HCT116 (cell line): ENCODE data around the gene SPACA6. TPM values are rescaled to one million over a fixed set of nuclear protein-coding genes. Genes with fewer than 3 reads are reported as not detected.

Experiments used
- ATAC-seq: fragments of 200-7000 bp; cut with Tn5 transposase; 2 replicates; pipeline ENCODE4 v1.9.1; 2020; ENCODE audit warnings: mild to moderate bottlenecking, moderate library complexity
- BruUV-seq: library from RNA; stranded (reverse); fragments of 400-500 nt; replicated peaks from 2 replicates; lab custom pipeline; 2021; lab: Mats Ljungman, UMichigan
- CTCF ChIA-PET: fragments of 300-600 bp; sonication (Branson Sonifier 250); formaldehyde crosslinking; loops from one replicate; lab custom pipeline; 2021; ENCODE audit warnings: antibody characterized with exemption; lab: Charles Lee
- POLR2A ChIA-PET: fragments of 300-600, 350-600 bp; sonication (Branson Sonifier 250); formaldehyde crosslinking; loops from one replicate; lab custom pipeline; 2021; ENCODE audit warnings: antibody characterized with exemption; lab: Charles Lee
- RAD21 ChIA-PET, 2 experiments: fragments of 300-600 bp; sonication (Branson Sonifier 250); formaldehyde crosslinking; loops; one replicate each; lab custom pipeline; 2023; ENCODE audit warnings: low total read pairs in 2 of 2; ENCODE audit not compliant: uncharacterized antibody in 2 of 2, unreplicated experiment in 2 of 2, low non-redundant PET in 1 of 2; lab: Charles Lee
- DNase-seq: peaks from one replicate; pipeline ENCODE4 v3.0.0-alpha.2; 2010; ENCODE audit warnings: low read depth, low spot score
- H2AFZ ChIP-seq: fragments of 200-600 bp; shearing (Covaris generic), sonication (generic); 2 replicates; pipeline ENCODE4 v1.6.1; 2017; ENCODE audit warnings: low read depth, mixed run types, mixed read lengths, antibody characterized with exemption, low read length; ENCODE audit not compliant: poor library complexity, severe bottlenecking
- H3K27ac ChIP-seq: 2 replicates; pipeline ENCODE4 v1.5.1; 2012; ENCODE audit warnings: low read depth, low read length
- H3K27me3 ChIP-seq: fragments of 200-600 bp; sonication (generic); 2 replicates; pipeline ENCODE4 v1.6.1; 2016; ENCODE audit warnings: mixed run types, low read length, mixed read lengths; ENCODE audit not compliant: insufficient read depth
- H3K36me3 ChIP-seq, 2 experiments: fragments of 200-500 bp in 1 of 2; fragments of 200-600 bp in 1 of 2; sonication (Bioruptor generic) in 1 of 2; sonication (generic) in 1 of 2; 2 replicates each; pipeline versions ENCODE4 v1.5.1 to v1.6.1; 2014 to 2016; ENCODE audit warnings: low read length in 2 of 2, inconsistent platforms in 1 of 2, mixed read lengths in 1 of 2, mixed run types in 1 of 2; ENCODE audit not compliant: insufficient read depth in 2 of 2, control insufficient read depth in 1 of 2
- H3K4me1 ChIP-seq, 2 experiments: fragments of 200-600 bp in 1 of 2; sonication (generic) in 1 of 2; 2 replicates each; pipeline versions ENCODE4 v1.5.1 to v1.6.1; 2012 to 2017; ENCODE audit warnings: low read length in 2 of 2, inconsistent platforms in 1 of 2, mild to moderate bottlenecking in 1 of 2, mixed read lengths in 1 of 2, mixed run types in 1 of 2, moderate library complexity in 1 of 2; ENCODE audit not compliant: insufficient read depth in 2 of 2, control insufficient read depth in 1 of 2
- H3K4me2 ChIP-seq: fragments of 200-600 bp; sonication (generic); 2 replicates; pipeline ENCODE4 v1.6.1; 2017; ENCODE audit warnings: mixed run types, low read length, mixed read lengths
- H3K4me3 ChIP-seq, 2 experiments: fragments of 200-600 bp in 1 of 2; sonication (generic) in 1 of 2; replicated peaks in 1 of 2; 2 replicates each; pipeline ENCODE4 v1.5.1; 2011 to 2016; ENCODE audit warnings: low read length in 2 of 2, control low read depth in 1 of 2, low read depth in 1 of 2, mild to moderate bottlenecking in 1 of 2, mixed read lengths in 1 of 2, mixed run types in 1 of 2
- H3K79me2 ChIP-seq: fragments of 200-600 bp; sonication (generic); 2 replicates; pipeline ENCODE4 v1.6.1; 2017; ENCODE audit warnings: mild to moderate bottlenecking, mixed run types, low read length, moderate library complexity, mixed read lengths; ENCODE audit not compliant: insufficient read depth
- H3K9ac ChIP-seq: fragments of 200-600 bp; sonication (generic); 2 replicates; pipeline ENCODE4 v1.6.1; 2016; ENCODE audit warnings: low read length, mixed read lengths
- H3K9me2 ChIP-seq: fragments of 200-600 bp; sonication (generic), shearing (Covaris generic); 2 replicates; pipeline ENCODE4 v1.6.1; 2017; ENCODE audit warnings: mixed run types, mild to moderate bottlenecking, moderate library complexity; ENCODE audit not compliant: insufficient read depth
- H3K9me3 ChIP-seq, 2 experiments: fragments of 200-500 bp in 1 of 2; fragments of 200-600 bp in 1 of 2; sonication (Bioruptor generic) in 1 of 2; sonication (generic) in 1 of 2; 2 replicates each; pipeline ENCODE4 v1.6.1; 2014 to 2017; ENCODE audit warnings: low read length in 2 of 2, mixed read lengths in 2 of 2, inconsistent platforms in 1 of 2, low read depth in 1 of 2, mild to moderate bottlenecking in 1 of 2, mixed run types in 1 of 2, moderate library complexity in 1 of 2; ENCODE audit not compliant: control insufficient read depth in 1 of 2, insufficient read depth in 1 of 2
- H4K20me1 ChIP-seq: fragments of 200-600 bp; sonication (generic), shearing (Covaris generic); 2 replicates; pipeline ENCODE4 v1.6.1; 2017; ENCODE audit warnings: mixed run types, mild to moderate bottlenecking, moderate library complexity; ENCODE audit not compliant: insufficient read depth
- ATF3 ChIP-seq: IDR thresholded peaks from 2 replicates; pipeline ENCODE4 v1.6.1; 2012
- CBX3 ChIP-seq: IDR thresholded peaks from 2 replicates; pipeline ENCODE4 v1.6.1; 2012; ENCODE audit warnings: low read depth
- CEBPB ChIP-seq: IDR thresholded peaks from 2 replicates; pipeline ENCODE4 v1.6.1; 2012; ENCODE audit warnings: low read depth
- ELF1 ChIP-seq: IDR thresholded peaks from 2 replicates; pipeline ENCODE4 v1.6.1; 2012; ENCODE audit warnings: low read depth, borderline replicate concordance
- EZH2phosphoT487 ChIP-seq: fragments of 200-600 bp; IDR thresholded peaks from 2 replicates; pipeline ENCODE4 v1.6.1; 2018; ENCODE audit warnings: antibody characterized with exemption, borderline replicate concordance
- JUND ChIP-seq: IDR thresholded peaks from 2 replicates; pipeline ENCODE4 v1.6.1; 2012
- MAX ChIP-seq: IDR thresholded peaks from 2 replicates; pipeline ENCODE4 v1.6.1; 2012
- RAD21 ChIP-seq: IDR thresholded peaks from 2 replicates; pipeline ENCODE4 v1.6.1; 2012; ENCODE audit warnings: low read depth, mild to moderate bottlenecking
- TCF7L2 ChIP-seq: IDR thresholded peaks from 2 replicates; pipeline ENCODE4 v1.7.0; 2011; ENCODE audit warnings: borderline replicate concordance, inconsistent platforms; ENCODE audit not compliant: insufficient read depth, insufficient read length; ENCODE audit errors: extremely low read depth
- ZBTB33 ChIP-seq: IDR thresholded peaks from 2 replicates; pipeline ENCODE4 v1.6.1; 2011; ENCODE audit warnings: mild to moderate bottlenecking, low read length, moderate library complexity; ENCODE audit not compliant: insufficient replicate concordance; ENCODE audit errors: extremely low read depth
- intact Hi-C: fragments of 100-400 bp; cut with micrococcal nuclease; formaldehyde crosslinking; loops from 2 replicates; pipeline ENCODE4 v1.10.0; 2022
- total RNA-seq: library from RNA; stranded (reverse); gene quantifications from one replicate; pipeline ENCODE4 v1.2.1, GENCODE V29; 2021; ENCODE audit not compliant: unreplicated experiment
- TF ChIP-seq, protein P1 (sequence below), 3 experiments: fragments of 200-600 bp in 1 of 3; sonication (generic) in 1 of 3; IDR thresholded peaks in 2 of 3; conservative IDR thresholded peaks in 1 of 3; 2 replicates each; pipeline ENCODE4 v1.5.1; 2012 to 2017; ENCODE audit warnings: low read depth in 2 of 3, low read length in 2 of 3, antibody characterized with exemption in 1 of 3, borderline replicate concordance in 1 of 3, control low read depth in 1 of 3, mild to moderate bottlenecking in 1 of 3, mixed read lengths in 1 of 3, mixed run types in 1 of 3, moderate library complexity in 1 of 3; ENCODE audit not compliant: insufficient read depth in 1 of 3
- TF ChIP-seq, protein P2 (sequence below): IDR thresholded peaks from 2 replicates; pipeline ENCODE4 v1.6.1; 2012; ENCODE audit warnings: low read depth

Gene SPACA6
- total RNA-seq, 1 experiment from 2014 or later, result 13.9 TPM

- Histone ChIP-seq H3K4me2 (no peak overlapping the region), H2AFZ (no peak overlapping the region), H3K27ac (no peak overlapping the region), H3K4me3 (no peak overlapping the region), H3K79me2 (no peaks in the 10 kb centered on the region), H3K9me2 (no peaks in the 10 kb centered on the region), H3K27me3 (no peaks in the 10 kb centered on the region), H4K20me1 (no peaks in the 10 kb centered on the region), H3K4me1 (peaks cover 0 to 5% of the 10 kb centered on the region in 2 experiments; a peak in 1 of 4 replicates), H3K9ac (no peak overlapping the region), H3K36me3 (no peaks in the 10 kb centered on the region), H3K9me3 (no peaks in the 10 kb centered on the region)
- POLR2A ChIA-PET, result no interaction called here
- intact Hi-C loops, result no loop called here
- DNase-seq (no peak), ATAC-seq (no peak)
- BruUV-seq, result no TSS peak
- TF ChIP-seq CEBPB, result no peak
- RAD21 ChIA-PET, result no interaction called here
- CTCF ChIA-PET, result no interaction called here
Observed at GRCh38 chr19:51722492-51722891, 29.4 kb downstream of the SPACA6 start.

GRCh38 chr19:51724543-51724942 is 31.4 kb downstream of the SPACA6 start:
- Histone ChIP-seq H3K36me3 (no peaks in the 10 kb centered on the region), H2AFZ (no peak overlapping the region), H3K9me2 (no peaks in the 10 kb centered on the region), H3K4me1 (peaks cover 0 to 6% of the 10 kb centered on the region in 2 experiments; a peak in 1 of 4 replicates), H3K27me3 (no peaks in the 10 kb centered on the region), H3K27ac (no peak overlapping the region), H3K9ac (no peak overlapping the region), H3K4me3 (no peak overlapping the region), H4K20me1 (no peaks in the 10 kb centered on the region), H3K9me3 (no peaks in the 10 kb centered on the region), H3K79me2 (no peaks in the 10 kb centered on the region), H3K4me2 (no peak overlapping the region)
- intact Hi-C loops, result no loop called here
- DNase-seq, result no peak
- ChIA-PET POLR2A (no interaction called here), RAD21 (no interaction called here), CTCF (no interaction called here)
- no TSS peak for BruUV-seq
- ATAC-seq, result no peak
- TF ChIP-seq CBX3, result no peak
- TF ChIP-seq CEBPB, result no peak
- TF ChIP-seq MAX, result no peak
- TF ChIP-seq JUND, result no peak
- no peak for TF ChIP-seq EZH2phosphoT487
- TF ChIP-seq ZBTB33, result no peak
- no peak for TF ChIP-seq ELF1
- TF ChIP-seq ATF3, result no peak
- TF ChIP-seq, protein P1, sequence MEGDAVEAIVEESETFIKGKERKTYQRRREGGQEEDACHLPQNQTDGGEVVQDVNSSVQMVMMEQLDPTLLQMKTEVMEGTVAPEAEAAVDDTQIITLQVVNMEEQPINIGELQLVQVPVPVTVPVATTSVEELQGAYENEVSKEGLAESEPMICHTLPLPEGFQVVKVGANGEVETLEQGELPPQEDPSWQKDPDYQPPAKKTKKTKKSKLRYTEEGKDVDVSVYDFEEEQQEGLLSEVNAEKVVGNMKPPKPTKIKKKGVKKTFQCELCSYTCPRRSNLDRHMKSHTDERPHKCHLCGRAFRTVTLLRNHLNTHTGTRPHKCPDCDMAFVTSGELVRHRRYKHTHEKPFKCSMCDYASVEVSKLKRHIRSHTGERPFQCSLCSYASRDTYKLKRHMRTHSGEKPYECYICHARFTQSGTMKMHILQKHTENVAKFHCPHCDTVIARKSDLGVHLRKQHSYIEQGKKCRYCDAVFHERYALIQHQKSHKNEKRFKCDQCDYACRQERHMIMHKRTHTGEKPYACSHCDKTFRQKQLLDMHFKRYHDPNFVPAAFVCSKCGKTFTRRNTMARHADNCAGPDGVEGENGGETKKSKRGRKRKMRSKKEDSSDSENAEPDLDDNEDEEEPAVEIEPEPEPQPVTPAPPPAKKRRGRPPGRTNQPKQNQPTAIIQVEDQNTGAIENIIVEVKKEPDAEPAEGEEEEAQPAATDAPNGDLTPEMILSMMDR (IDR thresholded peaks at IDR 0.05 in 2 of 3, conservative IDR thresholded peaks at IDR 0.05 in 1 of 3; ENCODE audit: borderline replicate concordance in 1 of 3, insufficient read depth in 1 of 3, low read depth in 2 of 3, low read length in 2 of 3), result no peak
- TF ChIP-seq, protein P2, sequence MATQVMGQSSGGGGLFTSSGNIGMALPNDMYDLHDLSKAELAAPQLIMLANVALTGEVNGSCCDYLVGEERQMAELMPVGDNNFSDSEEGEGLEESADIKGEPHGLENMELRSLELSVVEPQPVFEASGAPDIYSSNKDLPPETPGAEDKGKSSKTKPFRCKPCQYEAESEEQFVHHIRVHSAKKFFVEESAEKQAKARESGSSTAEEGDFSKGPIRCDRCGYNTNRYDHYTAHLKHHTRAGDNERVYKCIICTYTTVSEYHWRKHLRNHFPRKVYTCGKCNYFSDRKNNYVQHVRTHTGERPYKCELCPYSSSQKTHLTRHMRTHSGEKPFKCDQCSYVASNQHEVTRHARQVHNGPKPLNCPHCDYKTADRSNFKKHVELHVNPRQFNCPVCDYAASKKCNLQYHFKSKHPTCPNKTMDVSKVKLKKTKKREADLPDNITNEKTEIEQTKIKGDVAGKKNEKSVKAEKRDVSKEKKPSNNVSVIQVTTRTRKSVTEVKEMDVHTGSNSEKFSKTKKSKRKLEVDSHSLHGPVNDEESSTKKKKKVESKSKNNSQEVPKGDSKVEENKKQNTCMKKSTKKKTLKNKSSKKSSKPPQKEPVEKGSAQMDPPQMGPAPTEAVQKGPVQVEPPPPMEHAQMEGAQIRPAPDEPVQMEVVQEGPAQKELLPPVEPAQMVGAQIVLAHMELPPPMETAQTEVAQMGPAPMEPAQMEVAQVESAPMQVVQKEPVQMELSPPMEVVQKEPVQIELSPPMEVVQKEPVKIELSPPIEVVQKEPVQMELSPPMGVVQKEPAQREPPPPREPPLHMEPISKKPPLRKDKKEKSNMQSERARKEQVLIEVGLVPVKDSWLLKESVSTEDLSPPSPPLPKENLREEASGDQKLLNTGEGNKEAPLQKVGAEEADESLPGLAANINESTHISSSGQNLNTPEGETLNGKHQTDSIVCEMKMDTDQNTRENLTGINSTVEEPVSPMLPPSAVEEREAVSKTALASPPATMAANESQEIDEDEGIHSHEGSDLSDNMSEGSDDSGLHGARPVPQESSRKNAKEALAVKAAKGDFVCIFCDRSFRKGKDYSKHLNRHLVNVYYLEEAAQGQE, result no peak
- no peak for TF ChIP-seq RAD21
- TF ChIP-seq TCF7L2, result no peak
